ENCODE measurements around the gene TMEM37.

TMEM37 gene

DNA sequence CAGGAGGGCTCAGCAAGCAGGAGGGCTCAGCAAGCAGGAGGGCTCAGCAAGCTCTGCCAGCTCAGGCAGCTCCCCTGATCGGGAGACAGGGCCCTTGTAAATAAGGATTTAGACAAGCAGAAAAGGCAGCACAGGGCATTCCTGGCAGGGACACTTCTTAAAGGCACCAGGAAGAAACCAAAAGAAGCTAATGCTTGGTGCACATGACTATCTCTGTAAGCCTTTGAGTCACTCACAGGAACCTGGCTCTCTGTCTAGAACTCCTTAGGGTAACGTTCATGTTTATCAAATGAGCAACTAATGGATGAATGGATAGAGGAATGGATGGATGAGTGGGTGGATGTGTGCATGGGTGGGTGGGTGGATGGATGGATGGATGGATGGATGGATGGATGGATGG is 28.4 kb downstream of the TMEM37 start:
- H3K4me3 ChIP-seq (ENCODE audit: low read depth, low read length): no peak overlapping the region
- TF ChIP-seq, protein P1, sequence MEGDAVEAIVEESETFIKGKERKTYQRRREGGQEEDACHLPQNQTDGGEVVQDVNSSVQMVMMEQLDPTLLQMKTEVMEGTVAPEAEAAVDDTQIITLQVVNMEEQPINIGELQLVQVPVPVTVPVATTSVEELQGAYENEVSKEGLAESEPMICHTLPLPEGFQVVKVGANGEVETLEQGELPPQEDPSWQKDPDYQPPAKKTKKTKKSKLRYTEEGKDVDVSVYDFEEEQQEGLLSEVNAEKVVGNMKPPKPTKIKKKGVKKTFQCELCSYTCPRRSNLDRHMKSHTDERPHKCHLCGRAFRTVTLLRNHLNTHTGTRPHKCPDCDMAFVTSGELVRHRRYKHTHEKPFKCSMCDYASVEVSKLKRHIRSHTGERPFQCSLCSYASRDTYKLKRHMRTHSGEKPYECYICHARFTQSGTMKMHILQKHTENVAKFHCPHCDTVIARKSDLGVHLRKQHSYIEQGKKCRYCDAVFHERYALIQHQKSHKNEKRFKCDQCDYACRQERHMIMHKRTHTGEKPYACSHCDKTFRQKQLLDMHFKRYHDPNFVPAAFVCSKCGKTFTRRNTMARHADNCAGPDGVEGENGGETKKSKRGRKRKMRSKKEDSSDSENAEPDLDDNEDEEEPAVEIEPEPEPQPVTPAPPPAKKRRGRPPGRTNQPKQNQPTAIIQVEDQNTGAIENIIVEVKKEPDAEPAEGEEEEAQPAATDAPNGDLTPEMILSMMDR (IDR thresholded peaks at IDR 0.05; ENCODE audit: borderline replicate concordance, insufficient read depth, low read depth, low read length): no peak

DNA sequence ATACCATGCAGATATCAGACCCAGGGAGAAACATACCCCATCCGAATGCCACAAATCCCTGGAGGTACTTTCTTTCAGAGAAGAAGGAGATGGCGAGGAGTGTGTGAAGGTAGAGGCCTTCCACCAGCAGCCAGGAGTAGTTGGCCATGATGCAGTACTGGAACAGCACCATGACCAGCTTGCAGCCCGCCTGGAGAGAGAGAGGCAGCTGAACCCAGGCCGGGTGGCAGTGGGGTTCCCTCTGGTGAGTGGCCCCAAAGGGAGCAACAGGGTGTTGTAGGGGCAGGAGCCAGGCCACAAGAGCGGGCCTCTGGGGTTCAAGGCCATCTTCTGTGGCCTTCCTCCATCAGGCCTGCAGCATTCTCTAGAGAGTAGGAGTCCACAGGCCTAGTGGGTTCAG is 30.2 kb downstream of the TMEM37 start:
- H3K4me3 ChIP-seq (ENCODE audit: low read depth, low read length): no peak overlapping the region
- TF ChIP-seq, protein P1 (IDR thresholded peaks at IDR 0.05; ENCODE audit: borderline replicate concordance, insufficient read depth, low read depth, low read length): no peak

DNA sequence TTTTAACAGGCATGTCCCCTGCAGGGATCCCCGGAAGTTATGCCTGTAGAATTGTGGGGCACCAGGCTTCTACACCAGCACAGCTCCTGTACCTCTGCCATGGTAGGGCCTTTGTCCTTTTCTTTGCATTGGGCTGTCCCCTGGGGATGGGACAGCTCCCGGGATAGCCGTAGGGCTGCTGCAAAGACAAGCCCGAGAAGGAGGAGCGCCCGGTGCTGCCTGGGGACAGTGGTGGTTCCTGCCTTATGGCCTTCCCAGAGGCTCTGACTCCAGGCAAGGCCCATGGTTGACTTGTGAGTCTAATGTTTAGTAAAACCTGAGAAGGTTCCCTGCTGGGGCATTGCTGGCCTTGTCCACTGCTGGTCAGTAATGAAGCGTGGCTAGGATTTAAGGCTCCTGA is 30.9 kb downstream of the TMEM37 start:
- H3K4me3 ChIP-seq (ENCODE audit: low read depth, low read length): no peak overlapping the region
- TF ChIP-seq, protein P1 (IDR thresholded peaks at IDR 0.05; ENCODE audit: borderline replicate concordance, insufficient read depth, low read depth, low read length): no peak

DNA sequence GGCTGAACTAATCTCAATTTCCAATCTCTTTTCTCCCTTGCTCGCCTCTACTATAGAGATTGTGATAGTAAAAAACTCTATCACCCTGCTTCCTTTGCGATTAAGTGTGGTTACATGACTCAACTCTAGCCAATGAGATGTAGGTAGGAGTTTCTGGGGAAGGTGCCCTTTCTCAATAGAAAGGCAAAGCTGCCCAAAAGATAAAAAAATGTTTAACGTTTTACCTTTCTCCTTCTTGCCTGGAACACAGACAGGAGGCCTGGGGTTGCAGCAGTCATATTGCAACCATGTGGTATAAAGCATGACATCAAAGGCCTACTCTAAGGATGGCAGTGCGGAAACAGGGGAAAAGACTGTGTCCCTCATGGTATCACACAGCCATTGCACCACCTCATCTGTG is 31.5 kb downstream of the TMEM37 start:
- TF ChIP-seq, protein P1 (IDR thresholded peaks at IDR 0.05; ENCODE audit: borderline replicate concordance, insufficient read depth, low read depth, low read length): no peak
- no peak overlapping the region for H3K4me3 ChIP-seq (ENCODE audit: low read depth, low read length)

DNA sequence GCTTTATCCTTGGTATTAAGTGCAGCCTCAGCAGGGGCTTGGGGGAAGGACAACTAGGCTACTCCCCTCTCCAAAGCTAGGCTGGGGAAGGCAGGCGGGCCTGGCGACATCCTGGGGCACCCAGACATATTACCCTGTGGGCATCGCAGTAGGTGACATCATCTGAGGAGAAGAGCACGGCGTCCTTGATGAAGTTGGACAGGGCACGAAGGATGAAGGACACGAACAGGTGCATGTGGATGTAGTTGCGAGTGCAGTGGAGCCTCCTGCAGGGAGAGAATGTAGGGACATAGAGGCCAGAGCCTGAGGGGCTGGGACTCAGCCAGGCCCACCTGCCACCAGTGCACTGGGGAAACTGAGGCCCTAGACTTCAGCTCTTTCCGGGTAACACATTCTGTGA is 32.3 kb downstream of the TMEM37 start:
- no peak overlapping the region for H3K4me3 ChIP-seq (ENCODE audit: low read depth, low read length)
- TF ChIP-seq, protein P1 (IDR thresholded peaks at IDR 0.05; ENCODE audit: borderline replicate concordance, insufficient read depth, low read depth, low read length): no peak

DNA sequence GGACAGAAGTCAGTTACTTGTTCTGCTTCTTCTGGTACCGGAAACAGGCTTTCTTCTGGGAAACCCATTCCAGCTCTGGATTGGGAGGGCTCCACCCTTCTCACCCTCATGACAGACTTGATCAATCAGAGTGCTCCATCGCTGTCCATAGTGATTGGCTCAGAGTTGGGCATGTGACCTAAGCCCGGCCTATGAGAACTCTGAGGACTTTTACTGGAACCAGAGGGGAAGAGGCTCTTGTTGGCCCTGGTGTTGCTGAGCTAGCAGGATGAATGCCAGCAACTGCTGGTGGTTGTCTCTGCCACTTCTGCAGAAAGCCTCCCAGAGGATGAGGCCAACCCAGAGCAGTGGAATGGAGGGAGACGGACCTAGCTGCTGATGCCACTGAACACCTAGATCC is 33.3 kb downstream of the TMEM37 start:
- TF ChIP-seq, protein P1 (IDR thresholded peaks at IDR 0.05; ENCODE audit: borderline replicate concordance, insufficient read depth, low read depth, low read length): no peak
- no peak overlapping the region for H3K4me3 ChIP-seq (ENCODE audit: low read depth, low read length)

DNA sequence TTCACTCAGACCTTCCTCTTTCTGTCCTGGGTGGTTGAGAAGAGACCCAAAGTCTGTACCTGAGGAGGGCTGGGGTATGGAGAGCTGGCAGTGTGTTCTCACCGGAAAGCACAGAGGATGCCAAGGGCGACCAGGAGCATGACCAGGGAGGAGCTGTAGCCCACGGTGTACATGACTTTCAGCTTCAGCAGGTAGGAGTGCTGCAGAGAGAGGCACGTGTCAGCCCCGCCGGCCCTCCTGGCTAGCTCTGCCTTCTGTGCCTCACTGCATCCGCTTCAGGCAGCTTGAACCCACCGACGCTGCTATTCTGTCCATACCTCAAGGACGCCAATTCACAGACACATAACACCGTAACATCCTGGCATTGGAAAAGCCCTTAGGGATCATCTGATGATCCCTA is 34.0 kb downstream of the TMEM37 start:
- TF ChIP-seq, protein P1 (IDR thresholded peaks at IDR 0.05; ENCODE audit: borderline replicate concordance, insufficient read depth, low read depth, low read length): no peak
- no peak overlapping the region for H3K4me3 ChIP-seq (ENCODE audit: low read depth, low read length)

All from GM12875 (cell line).